A673 (cell line): ENCODE measurements around the gene TST.

Experiments
- CTCF ChIP-seq: fragments of 300-800, 200-600 bp; sonication (generic); conservative IDR thresholded peaks from 2 replicates; pipeline ENCODE4 v1.5.1; 2017; ENCODE audit warnings: low read depth, mild to moderate bottlenecking, antibody characterized with exemption, low read length, moderate library complexity, mixed read lengths
- EZH2 ChIP-seq: fragments of 200-600 bp; sonication (generic); IDR thresholded peaks from 2 replicates; pipeline ENCODE4 v1.6.1; 2017; ENCODE audit warnings: borderline replicate concordance, low read depth, mild to moderate bottlenecking, mixed read lengths, antibody characterized with exemption, low read length; ENCODE audit not compliant: poor library complexity, severe bottlenecking

- TF ChIP-seq CTCF (no peak), EZH2 (no peak)
Observed at GRCh38 chr22:37007651-37008050, 11.6 kb downstream of the TST start.
